GM19467 (cell line): ENCODE measurements around the gene PCSK6.

Experiments used
- ATAC-seq: cut with Tn5 transposase; IDR thresholded peaks from one replicate; pipeline ENCODE4 v1.9.1; 2021; ENCODE audit warnings: mild to moderate bottlenecking, moderate library complexity; ENCODE audit not compliant: unreplicated experiment

The PCSK6 gene

DNA sequence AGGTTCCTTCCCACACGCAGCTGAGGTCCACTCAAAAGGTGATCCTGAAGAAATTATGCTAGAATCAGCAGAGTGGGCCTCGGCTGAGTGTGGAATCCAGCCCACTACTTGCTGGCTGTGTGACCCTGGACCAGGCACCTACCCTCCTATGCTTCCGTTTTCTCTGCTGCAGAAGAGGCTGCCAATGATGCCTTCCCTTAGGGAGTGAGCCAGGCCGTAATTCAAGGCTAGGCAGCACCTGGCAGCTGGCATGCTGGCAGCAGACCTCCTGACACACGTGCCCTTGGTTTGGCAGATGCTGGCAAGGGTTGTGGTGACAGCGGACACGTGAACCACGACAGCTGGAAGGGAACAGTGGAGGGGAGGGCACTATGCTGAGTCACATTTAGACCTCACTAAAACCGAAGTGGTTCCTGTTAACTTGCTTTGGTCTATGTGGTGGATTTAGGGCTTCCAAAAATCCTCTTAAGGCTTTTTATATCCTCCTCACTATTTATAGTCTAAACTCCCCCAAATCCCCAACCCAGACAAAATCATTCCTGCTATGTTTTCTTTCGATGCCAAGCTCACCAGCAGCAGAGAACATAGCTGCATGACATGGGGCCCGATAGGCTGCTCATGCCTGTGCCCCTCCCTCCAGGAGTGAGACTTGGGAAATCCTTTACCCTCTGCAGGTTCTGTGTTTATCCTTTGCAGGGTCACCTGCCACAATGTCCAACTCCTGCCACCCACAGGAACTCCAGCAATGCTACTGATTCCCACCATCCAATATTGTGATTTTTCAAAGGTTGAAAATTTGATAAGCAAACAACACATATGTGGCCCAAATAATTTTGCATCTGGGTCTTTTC is 10.6 kb upstream of the PCSK6 start:
- ATAC-seq: no peak

DNA sequence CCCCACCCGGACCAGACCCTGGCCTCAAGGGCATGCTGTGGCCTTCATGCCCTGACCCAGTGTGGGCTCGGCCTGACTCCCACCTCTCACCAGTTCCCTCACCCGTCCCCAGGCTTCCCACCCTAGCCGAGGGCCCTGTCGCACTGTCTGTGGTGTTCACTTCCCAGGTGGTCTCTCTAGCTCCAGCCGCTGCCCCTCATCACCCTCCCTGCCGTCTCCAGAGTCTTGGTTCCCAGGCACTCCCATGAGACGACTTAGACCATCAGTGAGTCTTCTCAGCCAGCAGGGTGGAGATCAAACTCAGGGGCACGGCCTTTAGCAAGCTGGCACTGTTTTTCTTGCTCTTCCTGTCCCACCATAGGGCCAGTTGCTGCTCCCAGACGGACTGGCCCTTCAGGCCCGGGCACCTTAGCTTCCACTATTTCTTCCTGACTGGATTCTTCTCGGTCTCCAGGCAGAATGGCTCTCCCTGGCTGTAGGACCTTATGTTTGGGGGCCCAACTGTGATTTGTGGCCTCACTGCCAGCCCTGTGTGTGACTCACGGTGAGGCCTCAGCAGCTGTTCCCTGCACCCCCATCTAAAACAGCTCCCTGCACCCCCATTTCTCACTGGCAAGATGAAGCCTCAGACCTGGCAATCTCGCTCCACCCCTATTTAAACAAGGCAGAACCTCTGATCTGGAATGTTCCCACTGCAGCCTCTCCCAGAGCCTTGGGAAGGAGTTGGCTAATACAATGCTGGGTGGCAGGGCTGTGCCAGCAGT is 9.4 kb upstream of the PCSK6 start:
- ATAC-seq: no peak

DNA sequence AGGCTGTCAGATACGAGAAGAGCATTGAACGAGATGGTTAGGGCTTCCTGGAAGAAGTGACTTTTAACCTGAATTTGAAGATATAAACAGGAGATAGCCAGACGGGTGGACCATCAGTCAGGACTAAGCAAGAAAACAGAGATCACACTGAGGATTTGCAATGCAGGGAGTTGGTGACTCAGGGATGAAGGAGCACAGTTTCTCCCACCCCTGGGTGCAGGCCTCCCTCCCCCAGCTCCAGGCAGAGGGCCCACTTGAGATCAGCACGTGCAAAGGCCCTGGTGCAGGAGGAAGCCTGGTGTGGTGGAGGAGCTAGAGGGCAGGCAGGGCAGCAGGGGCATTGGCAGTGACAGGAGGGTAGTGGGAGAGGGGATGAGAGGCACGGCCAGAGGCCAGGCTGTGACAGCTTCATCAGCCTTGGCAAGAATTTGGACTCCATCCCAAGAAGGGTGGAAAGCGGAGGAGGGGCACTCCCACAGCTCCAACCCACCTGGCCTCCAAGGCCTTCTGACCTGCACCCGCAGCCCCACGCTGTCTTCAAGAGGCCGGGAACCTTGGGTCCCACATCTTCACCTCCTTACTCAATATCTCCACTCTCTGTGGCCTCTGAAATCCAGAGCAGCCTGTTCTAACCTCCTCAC is 8.7 kb upstream of the PCSK6 start:
- ATAC-seq: no peak

DNA sequence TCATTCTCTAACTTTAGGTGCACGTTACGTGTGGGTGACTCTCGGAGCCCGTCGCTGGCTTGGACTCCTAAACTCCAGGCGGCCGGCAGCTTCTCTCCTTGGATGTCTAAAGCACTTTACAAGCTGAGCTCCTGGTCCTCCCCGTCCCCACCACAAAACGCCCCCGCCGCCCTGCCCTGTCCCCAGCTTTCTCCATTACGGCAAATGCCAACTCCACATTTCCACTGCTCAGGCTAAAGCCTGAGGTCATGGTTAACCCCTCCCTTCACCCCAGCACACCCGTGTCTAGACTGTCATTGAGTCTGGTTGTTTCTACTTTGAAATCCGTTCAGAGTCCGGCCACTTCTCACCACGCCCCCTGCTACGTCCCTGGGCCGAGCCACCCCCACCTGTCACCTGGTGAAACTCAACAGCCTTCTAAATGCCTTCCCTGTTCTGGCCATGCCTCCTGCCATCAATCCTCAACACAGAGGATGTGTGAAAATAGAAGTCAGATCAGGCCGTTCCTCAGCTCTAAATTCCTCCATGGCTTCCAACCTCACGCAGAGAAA is 8.1 kb upstream of the PCSK6 start:
- ATAC-seq: no peak

DNA sequence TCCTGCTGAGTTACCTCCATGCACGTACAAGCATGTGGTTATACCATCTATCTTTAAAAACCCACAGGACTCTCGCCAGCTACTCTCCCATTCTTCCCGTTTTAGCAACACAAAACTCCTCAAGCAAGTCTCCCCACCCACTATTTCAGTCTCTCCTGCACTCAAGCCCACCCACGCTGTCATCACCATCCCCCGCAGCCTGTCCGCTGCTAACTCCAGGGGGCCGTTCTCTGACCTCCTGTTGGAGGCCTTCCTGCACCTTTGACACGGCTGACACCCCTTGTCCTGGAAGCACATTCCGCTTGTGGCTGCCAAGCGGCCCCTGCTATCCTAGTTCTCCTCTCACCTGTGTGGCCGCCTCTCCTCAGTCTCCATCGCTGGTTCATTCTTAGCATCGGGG is 7.5 kb upstream of the PCSK6 start:
- ATAC-seq: no peak

DNA sequence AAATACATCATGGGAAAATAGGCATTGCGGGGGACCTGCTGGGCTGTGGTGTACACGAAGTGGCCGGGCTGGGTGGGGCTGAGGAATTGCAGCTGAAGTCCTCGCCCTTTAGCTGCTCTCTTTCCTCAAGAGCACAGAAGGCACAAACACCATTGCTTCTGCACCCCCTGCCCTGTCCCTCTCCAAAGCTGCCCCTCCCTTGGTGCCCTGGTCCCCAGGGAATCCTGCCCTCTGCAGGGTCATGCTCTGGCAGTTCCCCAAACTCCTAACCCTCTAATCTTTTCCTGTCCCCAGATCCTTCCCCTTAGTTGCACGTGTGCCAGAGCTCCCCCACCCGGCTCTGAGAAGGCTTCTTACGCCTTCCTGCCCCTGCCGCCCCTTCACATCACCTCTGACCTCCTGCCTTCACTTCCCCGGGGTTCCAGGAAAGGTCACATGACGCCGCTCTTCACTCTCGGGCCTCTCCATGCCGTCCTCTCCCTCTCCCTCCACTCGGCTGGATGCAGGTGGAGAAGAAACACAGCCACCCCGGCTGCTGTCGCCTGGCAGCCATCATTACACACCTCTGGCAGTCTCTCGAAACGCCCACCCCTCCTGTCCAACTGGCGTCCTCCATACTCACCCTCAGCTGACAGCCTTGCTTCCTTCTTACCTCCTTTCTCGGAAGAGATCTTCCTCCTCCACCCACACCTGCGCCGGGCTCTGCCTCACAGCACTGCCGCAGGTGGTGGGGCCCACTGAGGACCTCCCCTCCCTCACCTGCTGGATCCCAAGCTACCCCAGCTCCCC is 6.9 kb upstream of the PCSK6 start:
- ATAC-seq: no peak

DNA sequence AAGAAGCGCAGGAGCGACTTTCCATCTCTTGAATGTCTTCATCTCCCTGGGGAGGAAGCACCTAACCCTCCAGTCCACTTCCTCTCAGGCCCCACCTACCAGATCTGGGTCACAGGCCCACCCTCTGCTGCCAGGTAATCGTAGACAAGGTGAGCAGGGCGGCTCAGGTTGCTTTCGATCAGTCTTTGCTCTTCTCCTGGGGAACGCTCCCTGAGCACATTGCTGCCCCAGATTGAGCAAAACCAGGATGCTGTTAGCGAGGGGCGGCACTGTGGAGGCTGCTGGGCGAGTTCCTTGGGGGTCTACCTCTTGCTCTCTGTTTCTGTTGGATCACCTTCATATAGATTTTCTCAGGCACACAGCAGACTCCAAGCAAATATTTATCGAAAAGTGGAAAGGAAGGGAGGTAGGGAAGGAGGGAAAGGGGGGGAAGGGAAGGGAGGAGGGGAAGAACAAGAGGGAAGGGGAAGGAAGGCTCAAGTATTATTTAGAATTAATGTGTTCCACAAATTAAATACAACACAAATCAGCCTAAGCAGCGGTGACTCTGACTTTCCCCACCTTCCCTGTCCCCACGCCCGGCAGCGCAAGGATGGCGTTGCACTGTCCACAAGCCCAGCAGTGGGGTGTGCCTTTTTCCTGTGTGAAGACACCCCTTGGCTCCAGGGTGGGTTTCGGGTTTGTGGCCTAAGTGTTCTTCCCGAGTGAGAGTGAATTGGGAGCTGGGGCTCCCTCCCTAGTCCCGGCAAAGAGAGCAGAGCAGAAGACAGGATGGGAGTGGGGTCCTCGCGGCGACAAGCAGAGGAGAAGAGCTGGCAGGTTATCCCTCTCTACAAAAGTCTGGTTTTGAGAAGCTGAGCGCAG is 6.1 kb upstream of the PCSK6 start:
- ATAC-seq: no peak

DNA sequence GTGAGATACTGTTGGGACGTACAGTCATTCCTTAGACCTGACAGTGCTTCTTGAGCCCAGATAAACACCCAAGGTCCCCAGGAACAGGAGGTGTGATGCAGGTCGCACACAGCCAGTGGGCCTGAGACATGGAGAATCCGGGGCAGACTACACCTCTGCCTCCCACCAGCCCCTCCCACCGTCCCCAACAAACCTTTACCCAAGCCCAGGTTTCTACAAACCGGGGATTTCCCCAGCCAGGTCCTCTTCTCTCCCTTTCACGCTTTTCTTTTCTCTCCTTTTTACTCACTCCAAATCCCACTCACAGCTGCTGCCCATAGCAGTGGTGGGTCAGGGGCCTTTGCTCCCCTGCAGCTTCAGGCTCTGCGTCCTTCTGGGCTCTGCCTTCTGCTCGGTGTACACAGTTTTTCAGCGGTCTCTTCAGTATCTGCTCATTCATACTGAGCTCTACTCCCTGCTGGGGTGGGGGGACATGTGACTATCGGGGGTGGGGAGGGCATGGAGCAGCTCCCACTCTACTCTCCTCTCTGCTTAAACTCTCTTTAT is 4.8 kb upstream of the PCSK6 start:
- ATAC-seq: no peak

DNA sequence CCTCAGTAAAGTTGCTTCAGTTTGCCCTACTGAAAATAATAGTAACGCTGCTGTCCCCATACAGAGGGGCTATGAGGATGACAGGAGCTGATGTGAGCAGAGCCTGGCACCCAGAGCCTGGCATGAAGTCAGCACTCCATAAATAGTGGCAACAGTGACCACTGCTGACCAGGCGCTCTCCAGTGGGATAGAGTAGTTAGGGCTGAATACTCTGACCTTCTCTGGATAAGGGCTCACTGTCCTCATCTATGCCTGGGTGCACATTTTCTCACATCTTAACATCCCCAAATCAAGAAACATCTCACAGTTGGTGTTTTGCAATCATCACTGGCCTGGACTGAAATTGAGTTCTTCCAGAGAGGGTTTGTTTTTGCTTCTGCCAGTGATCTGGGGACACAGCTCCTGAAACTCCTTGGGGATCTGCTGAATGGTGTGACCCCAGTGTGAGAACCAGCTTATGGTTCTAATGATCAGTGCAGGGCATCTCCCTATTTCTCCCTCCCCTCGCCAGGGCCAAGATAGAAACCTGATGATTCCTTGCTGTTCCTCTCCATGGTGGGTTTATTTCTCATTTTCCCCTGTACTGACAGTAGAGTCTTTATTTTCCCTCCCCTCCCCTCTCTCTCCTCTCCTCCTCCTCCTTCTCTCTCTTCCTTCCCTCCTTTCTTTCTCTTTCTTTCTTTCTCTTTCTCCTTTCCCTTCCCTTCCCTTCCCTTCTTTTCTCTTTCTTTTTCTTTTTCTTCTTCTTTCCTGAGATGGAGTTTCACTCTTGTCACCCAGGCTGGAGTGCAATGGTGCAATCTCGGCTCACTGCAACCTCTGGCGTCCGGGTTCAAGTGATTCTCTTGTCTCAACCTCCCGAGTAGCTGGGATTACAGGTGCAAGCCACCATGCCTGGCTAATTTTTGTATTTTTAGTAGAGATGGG is 3.5 kb upstream of the PCSK6 start:
- ATAC-seq: no peak

DNA sequence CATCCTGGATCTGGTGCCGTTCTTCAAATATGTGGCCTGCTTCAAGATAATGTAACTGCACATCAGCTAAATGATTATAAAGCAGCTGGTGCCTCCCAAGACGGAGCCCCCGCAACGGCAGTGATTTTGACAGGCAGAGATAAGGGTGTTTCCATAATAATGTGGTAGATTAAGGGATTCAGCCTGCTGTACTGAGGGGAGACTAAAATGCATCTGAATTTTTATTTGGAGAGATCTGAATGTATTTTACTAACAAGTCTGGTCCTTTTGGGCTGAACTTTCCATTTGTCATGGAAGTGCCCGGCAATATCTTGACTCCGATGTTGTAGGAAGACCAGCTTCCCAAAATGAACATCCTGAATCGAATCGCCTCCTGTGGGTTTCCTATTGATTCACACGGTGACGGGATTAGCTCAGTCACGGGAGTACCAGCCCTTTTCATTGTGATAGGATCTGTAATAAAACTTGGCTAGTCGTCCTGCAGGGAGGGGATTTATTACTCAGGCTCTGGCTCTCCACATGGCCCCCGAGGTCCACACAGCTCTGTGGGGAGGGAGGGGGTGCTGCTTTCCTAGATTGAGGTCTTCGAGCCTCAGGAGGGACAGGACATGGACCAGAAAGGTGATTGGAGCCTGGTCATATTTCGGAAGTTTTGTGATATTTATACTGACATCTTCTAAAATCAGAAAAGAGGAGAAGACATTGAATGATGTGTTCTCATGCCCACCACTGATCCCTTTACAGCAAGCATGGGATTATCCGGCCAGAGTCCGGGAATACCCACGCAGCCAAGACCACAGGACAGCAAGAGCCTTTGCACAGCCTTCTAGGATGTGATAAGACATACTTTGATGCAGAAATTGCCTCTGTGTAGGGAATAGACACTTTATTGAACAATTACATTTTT is 2.5 kb upstream of the PCSK6 start:
- ATAC-seq: no peak

DNA sequence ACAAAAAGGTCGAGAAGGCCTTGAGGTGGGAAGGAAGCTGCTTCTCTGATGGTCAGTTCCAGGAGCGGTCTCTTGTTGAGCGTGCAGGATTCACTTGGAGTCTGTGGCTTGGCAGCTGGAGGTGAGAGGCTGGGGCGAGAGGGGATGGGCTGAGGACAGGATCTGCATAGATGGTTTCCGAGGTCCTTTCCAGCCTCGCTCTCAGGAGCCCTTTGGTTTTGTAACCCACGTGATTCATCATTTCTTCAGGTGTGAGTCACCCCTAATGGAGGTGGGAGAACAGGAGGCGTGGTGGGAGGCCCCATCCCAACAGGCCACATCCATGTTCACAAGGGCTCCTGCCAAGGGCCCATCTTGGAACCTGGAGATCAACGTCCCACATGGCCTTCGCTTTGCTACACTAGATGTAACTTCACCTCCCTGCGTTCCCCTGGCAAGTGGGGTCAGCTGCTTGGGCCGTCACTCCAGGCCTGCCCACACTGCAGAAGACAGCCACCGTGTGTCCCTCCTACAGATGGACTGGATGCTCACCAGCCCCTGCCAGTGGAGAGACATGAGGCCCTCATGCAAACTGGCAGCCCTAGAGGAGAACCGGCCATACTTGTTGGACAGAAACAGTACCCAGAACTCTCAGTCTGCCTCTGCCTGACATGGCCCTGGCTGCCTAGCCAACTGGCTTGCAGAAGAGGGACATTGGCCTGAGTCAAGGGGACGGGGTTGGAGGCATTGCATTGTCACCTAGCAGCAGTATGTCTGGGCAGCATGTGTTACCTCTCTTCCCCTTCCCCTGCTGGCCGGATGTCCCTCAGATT is 1.6 kb upstream of the PCSK6 start:
- ATAC-seq: no peak

DNA sequence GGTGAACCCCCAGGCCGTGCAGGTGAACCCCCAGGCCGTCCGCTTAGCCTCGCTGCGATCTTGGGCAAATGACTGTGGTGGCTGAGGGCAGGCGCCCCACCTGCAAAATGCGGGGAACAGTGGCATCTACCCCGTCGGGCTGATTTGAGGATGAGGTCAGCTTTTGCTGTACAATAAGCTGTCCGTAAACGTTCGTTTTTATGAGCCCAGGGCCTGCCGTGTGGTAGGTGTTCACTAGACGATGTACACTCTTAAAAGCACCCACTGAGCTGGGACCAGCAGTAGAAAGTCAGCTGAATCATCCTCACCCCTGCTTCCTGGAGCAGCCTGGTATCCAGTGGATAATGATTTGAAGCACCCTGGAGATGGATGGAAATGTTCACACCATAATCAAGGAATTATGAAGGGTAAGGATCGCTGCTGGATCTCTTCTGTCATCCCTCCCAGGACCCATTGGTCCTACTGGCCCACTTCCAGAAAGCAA is 943 bp upstream of the PCSK6 start:
- ATAC-seq: no peak

DNA sequence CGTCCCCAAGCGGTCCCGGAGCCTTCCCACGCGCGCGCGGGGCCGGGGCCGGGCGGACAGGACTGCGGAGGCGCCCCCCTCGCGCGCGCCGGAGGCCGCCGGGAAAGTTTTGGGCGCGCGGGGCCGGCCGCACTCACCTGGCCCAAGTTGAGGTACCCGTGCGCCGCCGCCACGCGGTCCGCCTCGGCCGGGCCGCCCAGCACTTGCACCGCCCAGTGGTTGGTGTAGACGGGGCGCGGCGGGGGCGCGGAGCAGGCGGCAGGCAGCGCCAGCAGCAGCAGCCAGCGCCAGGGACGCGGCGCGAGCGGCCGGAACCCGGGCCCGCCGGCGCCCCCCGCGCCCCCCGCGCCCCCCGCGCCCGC is 289 bp downstream of the PCSK6 start:
- no peak for ATAC-seq

DNA sequence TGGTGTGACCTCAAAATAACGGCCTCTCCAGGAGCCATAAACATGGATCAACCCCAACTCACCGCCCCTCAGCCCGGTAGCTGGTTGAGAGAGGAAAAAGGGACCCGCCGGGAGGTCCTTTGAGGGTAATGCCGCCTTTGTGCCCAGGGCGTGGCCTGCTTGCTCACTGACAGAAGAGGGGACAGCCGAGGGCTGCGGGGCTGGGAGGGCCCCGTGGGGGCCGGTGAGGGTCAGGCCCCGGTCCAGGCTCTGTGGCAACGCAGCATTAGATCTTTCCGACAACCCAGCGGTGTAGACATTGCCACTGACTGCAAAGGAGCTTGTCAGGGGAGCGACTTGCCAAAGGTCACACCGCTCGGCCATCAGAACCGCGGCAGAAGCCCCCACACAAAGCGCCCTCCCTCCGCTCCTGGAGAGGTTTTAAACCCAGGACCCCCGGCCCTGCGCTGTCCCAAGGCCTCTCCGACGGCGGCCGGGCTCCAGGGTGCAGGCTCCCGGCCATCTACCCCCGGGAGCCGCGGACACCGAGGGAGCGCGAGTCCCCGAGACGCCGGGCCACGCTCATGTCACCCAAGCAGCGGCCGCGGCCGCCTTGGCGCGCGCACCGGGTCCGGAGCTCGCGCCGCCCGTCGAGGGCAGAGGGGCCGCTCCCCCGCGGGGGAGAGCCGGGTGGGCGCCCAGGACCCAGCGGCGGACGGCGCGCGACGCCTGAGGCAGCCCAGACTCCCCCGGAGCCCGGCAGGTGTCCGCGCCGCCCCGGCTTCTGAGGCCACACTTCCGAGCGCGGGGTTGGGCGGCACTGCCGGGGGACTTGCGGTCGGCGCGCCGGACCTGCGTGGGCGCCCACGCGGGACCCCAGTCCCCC is 975 bp downstream of the PCSK6 start:
- no peak for ATAC-seq

DNA sequence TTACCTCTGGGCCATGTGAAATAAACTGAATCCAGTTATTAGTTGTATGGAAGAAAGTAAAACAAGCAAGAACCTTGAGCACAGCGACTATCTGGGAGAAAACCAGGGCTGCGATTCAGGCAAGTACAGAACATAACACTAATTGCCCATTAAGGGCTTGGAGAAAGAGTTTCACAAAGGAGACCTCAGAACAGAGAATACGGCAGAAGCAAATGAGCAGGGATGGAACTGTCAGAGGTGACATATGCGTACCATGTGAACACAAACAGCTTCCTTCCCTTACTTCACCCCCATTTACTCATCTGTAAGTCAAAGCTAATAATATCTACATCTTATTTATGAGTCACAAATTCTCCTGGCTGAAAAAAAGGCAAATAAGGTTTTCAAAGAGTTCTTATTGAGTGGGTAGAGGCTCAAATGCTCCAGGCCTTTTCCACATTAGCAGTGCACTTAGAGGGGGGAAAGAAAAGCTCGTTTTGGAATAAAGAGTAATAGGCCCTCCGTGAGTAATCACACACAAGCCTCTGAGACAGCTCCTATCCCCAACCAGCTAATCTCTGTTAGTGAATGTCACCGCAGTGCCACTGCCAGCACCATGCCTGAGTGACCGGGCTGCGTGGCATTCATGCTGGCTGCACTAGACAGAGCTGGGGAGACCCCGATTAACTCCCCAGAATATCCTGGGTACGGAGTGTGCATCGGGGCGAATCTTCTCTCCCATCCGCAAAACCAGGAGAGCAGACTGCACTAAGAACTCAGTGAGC is 2.6 kb downstream of the PCSK6 start:
- no peak for ATAC-seq
